H9 (cell line): ENCODE measurements around the gene SLC2A4RG. TPM values are rescaled to one million over a fixed set of nuclear protein-coding genes. Genes with fewer than 3 reads are reported as not detected.

Experiments used
- DNase-seq: peaks from one replicate; pipeline ENCODE4 v3.0.0-alpha.2; 2017
- H2AFZ ChIP-seq: one replicate; pipeline ENCODE4 v1.6.1; 2013; ENCODE audit warnings: mild to moderate bottlenecking, low read length, control low read depth, moderate library complexity
- H2AK5ac ChIP-seq: 2 replicates; pipeline ENCODE4 v1.6.1; 2013; ENCODE audit warnings: low read length, control low read depth, mixed read lengths; ENCODE audit not compliant: insufficient read length
- H2BK120ac ChIP-seq: one replicate; pipeline ENCODE4 v1.6.1; 2013; ENCODE audit warnings: low read depth, mild to moderate bottlenecking, low read length, control low read depth, inconsistent platforms; ENCODE audit not compliant: poor library complexity, severe bottlenecking
- H2BK12ac ChIP-seq: 2 replicates; pipeline ENCODE4 v1.6.1; 2013; ENCODE audit warnings: low read length, control low read depth, mixed read lengths, low read depth; ENCODE audit not compliant: insufficient read length
- H2BK15ac ChIP-seq: 2 replicates; pipeline ENCODE4 v1.6.1; 2013; ENCODE audit warnings: low read depth, low read length, control low read depth
- H2BK20ac ChIP-seq: one replicate; pipeline ENCODE4 v1.6.1; 2013; ENCODE audit warnings: low read depth, mild to moderate bottlenecking, low read length, control low read depth, inconsistent platforms; ENCODE audit not compliant: poor library complexity, severe bottlenecking
- H2BK5ac ChIP-seq: 2 replicates; pipeline ENCODE4 v1.6.1; 2013; ENCODE audit warnings: low read length, control low read depth, mixed read lengths; ENCODE audit not compliant: insufficient read length
- H3K14ac ChIP-seq: 2 replicates; pipeline ENCODE4 v1.6.1; 2013; ENCODE audit warnings: low read length, control low read depth; ENCODE audit not compliant: insufficient read depth
- H3K18ac ChIP-seq: 2 replicates; pipeline ENCODE4 v1.6.1; 2013; ENCODE audit warnings: low read depth, mild to moderate bottlenecking, mixed read lengths, low read length, control low read depth; ENCODE audit not compliant: insufficient read length
- H3K23ac ChIP-seq: 2 replicates; pipeline ENCODE4 v1.6.1; 2013; ENCODE audit warnings: low read length, control low read depth, mixed read lengths, low read depth; ENCODE audit not compliant: insufficient read length
- H3K23me2 ChIP-seq: 2 replicates; pipeline ENCODE4 v1.6.1; 2013; ENCODE audit warnings: low read depth, mild to moderate bottlenecking, mixed read lengths, low read length, control low read depth; ENCODE audit not compliant: insufficient read length, poor library complexity, severe bottlenecking
- H3K27ac ChIP-seq: 2 replicates; pipeline ENCODE4 v1.5.1; 2013; ENCODE audit warnings: low read length, control low read depth, mixed read lengths, low read depth; ENCODE audit not compliant: insufficient read length
- H3K27me3 ChIP-seq: 2 replicates; pipeline ENCODE4 v1.6.1; 2013; ENCODE audit warnings: low read length, control low read depth, inconsistent platforms; ENCODE audit not compliant: insufficient read depth
- H3K4ac ChIP-seq: 2 replicates; pipeline ENCODE4 v1.6.1; 2013; ENCODE audit warnings: low read depth, mild to moderate bottlenecking, control low read depth, inconsistent platforms, low read length, moderate library complexity
- H3K4me1 ChIP-seq: 2 replicates; pipeline ENCODE4 v1.6.1; 2013; ENCODE audit warnings: low read length, control low read depth, inconsistent platforms; ENCODE audit not compliant: insufficient read depth
- H3K4me2 ChIP-seq: 2 replicates; pipeline ENCODE4 v1.6.1; 2013; ENCODE audit warnings: low read length, control low read depth, mixed read lengths; ENCODE audit not compliant: insufficient read length, insufficient read depth
- H3K56ac ChIP-seq: 2 replicates; pipeline ENCODE4 v1.6.1; 2013; ENCODE audit warnings: low read depth, mild to moderate bottlenecking, mixed read lengths, low read length, control low read depth; ENCODE audit not compliant: insufficient read length
- H3K79me1 ChIP-seq: 2 replicates; pipeline ENCODE4 v1.6.1; 2013; ENCODE audit warnings: low read depth, mild to moderate bottlenecking, moderate library complexity, low read length, control low read depth, inconsistent platforms; ENCODE audit not compliant: insufficient read depth, poor library complexity, severe bottlenecking
- H3K79me2 ChIP-seq: 2 replicates; pipeline ENCODE4 v1.6.1; 2013; ENCODE audit warnings: low read length, control low read depth, inconsistent platforms; ENCODE audit not compliant: insufficient read depth
- H3K9ac ChIP-seq: 2 replicates; pipeline ENCODE4 v1.6.1; 2013; ENCODE audit warnings: low read length, control low read depth, mixed read lengths; ENCODE audit not compliant: insufficient read length; ENCODE audit errors: extremely low read depth
- H3K9me3 ChIP-seq: one replicate; pipeline ENCODE4 v1.6.1; 2013; ENCODE audit warnings: low read depth, low read length, inconsistent platforms; ENCODE audit not compliant: control insufficient read depth
- H3T11ph ChIP-seq: one replicate; pipeline ENCODE4 v1.6.1; 2013; ENCODE audit warnings: mild to moderate bottlenecking, low read length, control low read depth, inconsistent platforms
- H4K20me1 ChIP-seq: one replicate; pipeline ENCODE4 v1.6.1; 2013; ENCODE audit not compliant: control insufficient read depth, insufficient read length, insufficient read depth
- H4K5ac ChIP-seq: 2 replicates; pipeline ENCODE4 v1.6.1; 2013; ENCODE audit warnings: low read depth, mild to moderate bottlenecking, mixed read lengths, low read length, control low read depth; ENCODE audit not compliant: insufficient read length
- H4K8ac ChIP-seq: replicated peaks from 2 replicates; pipeline ENCODE4 v1.6.1; 2013; ENCODE audit warnings: low read length, control low read depth, mixed read lengths, low read depth; ENCODE audit not compliant: insufficient read length
- H4K91ac ChIP-seq: 2 replicates; pipeline ENCODE4 v1.6.1; 2013; ENCODE audit warnings: low read depth, mild to moderate bottlenecking, moderate library complexity, mixed read lengths, low read length, control low read depth; ENCODE audit not compliant: insufficient read length
- H3K27ac Mint-ChIP-seq, 3 experiments: 2 replicates in 2 of 3; 3 replicates in 1 of 3; pipeline ENCODE4 v1.8.0; 2020 to 2021; ENCODE audit warnings: mixed read lengths in 3 of 3, mild to moderate bottlenecking in 1 of 3, moderate library complexity in 1 of 3
- H3K27me3 Mint-ChIP-seq: 2 replicates; pipeline ENCODE4 v1.8.0; 2021; ENCODE audit warnings: low read depth, mild to moderate bottlenecking, moderate library complexity, mixed read lengths
- H3K36me3 Mint-ChIP-seq, 3 experiments: 2 replicates in 2 of 3; 3 replicates in 1 of 3; pipeline ENCODE4 v1.8.0; 2020 to 2021; ENCODE audit warnings: low read depth in 3 of 3, mixed read lengths in 3 of 3; ENCODE audit not compliant: insufficient read depth in 1 of 3
- H3K4me1 Mint-ChIP-seq, 2 experiments: 2 replicates each; pipeline ENCODE4 v1.8.0; 2020; ENCODE audit warnings: mixed read lengths in 2 of 2
- H3K4me3 Mint-ChIP-seq, 2 experiments: 2 replicates in 1 of 2; 3 replicates in 1 of 2; pipeline ENCODE4 v1.8.0; 2020 to 2021; ENCODE audit warnings: mild to moderate bottlenecking in 2 of 2, mixed read lengths in 2 of 2, moderate library complexity in 1 of 2
- H3K9me3 Mint-ChIP-seq, 2 experiments: 2 replicates in 1 of 2; 3 replicates in 1 of 2; pipeline ENCODE4 v1.8.0; 2020; ENCODE audit warnings: mild to moderate bottlenecking in 2 of 2, mixed read lengths in 2 of 2, moderate library complexity in 1 of 2
- CTCF ChIP-seq: fragments of 200-600 bp; sonication (generic); conservative IDR thresholded peaks from 3 replicates; pipeline ENCODE4 v1.8.0; 2021; ENCODE audit warnings: antibody characterized with exemption, mild to moderate bottlenecking
- WGBS: extraction: QIAGEN DNeasy Blood & Tissue Kit; methylation state at CpG from one replicate; pipeline ENCODE4 v1.1.7; 2013; ENCODE audit warnings: missing lambda C conversion rate, low lambda C conversion rate, mixed read lengths; ENCODE audit not compliant: insufficient read length; ENCODE audit errors: extremely low coverage; 5-methylcytosine and 5-hydroxymethylcytosine counted together
- total RNA-seq: library from RNA; stranded (reverse); gene quantifications from 2 replicates; pipeline ENCODE4 v1.2.1, GENCODE V29; 2021

SLC2A4RG gene
- total RNA-seq, 1 experiment from 2014 or later, result 43.9 TPM

GRCh38 chr20:63704749-63705117, 34.8 kb upstream of the SLC2A4RG start:
- no peak overlapping the region for H2BK120ac ChIP-seq
- no peak overlapping the region for H3K4me2 ChIP-seq
- H3K4me1 ChIP-seq, result no peaks in the 10 kb centered on the region
- no peak overlapping the region for H3K9ac ChIP-seq
- H2AK5ac ChIP-seq, result no peak overlapping the region
- H3K18ac ChIP-seq, result no peak overlapping the region
- no peak for TF ChIP-seq CTCF
- H4K91ac ChIP-seq, result no peak overlapping the region
- H4K5ac ChIP-seq, result no peak overlapping the region
- H3K23me2 ChIP-seq, result peaks cover 12% of the 10 kb centered on the region
- no peak overlapping the region for H2BK15ac ChIP-seq
- no peak overlapping the region for H3K14ac ChIP-seq
- peaks cover 8 to 16% of the 10 kb centered on the region in 2 experiments for H3K4me1 Mint-ChIP-seq
- no peak overlapping the region for H4K8ac ChIP-seq
- no peaks in the 10 kb centered on the region for H3K9me3 Mint-ChIP-seq
- H3T11ph ChIP-seq, result no peak overlapping the region
- no peak overlapping the region for H3K4me3 Mint-ChIP-seq
- no peaks in the 10 kb centered on the region for H3K9me3 ChIP-seq
- H3K79me1 ChIP-seq, result peaks cover 4% of the 10 kb centered on the region
- H3K79me2 ChIP-seq, result peaks cover 7% of the 10 kb centered on the region; the same call in 1 of the 2 replicates
- WGBS, result no CpG with 5 or more reads among the region's 6 CpGs
- H3K4ac ChIP-seq, result no peak overlapping the region
- DNase-seq, result no peak
- no peak overlapping the region for H2BK5ac ChIP-seq
- no peak overlapping the region for H2BK12ac ChIP-seq
- no peaks in the 10 kb centered on the region for H3K27me3 Mint-ChIP-seq
- H2BK20ac ChIP-seq, result no peak overlapping the region
- H3K36me3 Mint-ChIP-seq, result peaks cover 25 to 38% (median 37%) of the 10 kb centered on the region in 3 experiments
- no peaks in the 10 kb centered on the region for H3K27me3 ChIP-seq
- no peaks in the 10 kb centered on the region for H4K20me1 ChIP-seq
- H3K23ac ChIP-seq, result no peak overlapping the region
- H3K27ac Mint-ChIP-seq, result no peak overlapping the region
- H3K27ac ChIP-seq, result no peak overlapping the region
- H3K56ac ChIP-seq, result no peak overlapping the region
- H2AFZ ChIP-seq, result no peak overlapping the region
